ENCODE data around the gene VPS29.

VPS29 gene

GRCh38 chr12:110444455-110444854, 57.5 kb downstream of the VPS29 start:
- DNase-seq (ENCODE audit: low read depth in 2 of 2), result no peak

Data from stimulated activated CD8-positive, alpha-beta memory T cell treated with anti-CD3 and anti-CD28 coated beads, Interleukin-2, amount 100 ng/mL, for 1 hour (primary cell).